GM12878 (cell line): ENCODE results near the gene DNAH1. TPM values are rescaled to one million over a fixed set of nuclear protein-coding genes. Genes with fewer than 3 reads are reported as not detected.

Experiments used
- ATAC-seq: fragments of 200-7000 bp; cut with Tn5 transposase; 3 replicates; pipeline ENCODE4 v1.9.1; 2020; ENCODE audit warnings: mild to moderate bottlenecking, moderate library complexity
- BruUV-seq: library from RNA; stranded (reverse); fragments of 400-500 nt; replicated peaks from 2 replicates; lab custom pipeline; 2021; lab: Mats Ljungman, UMichigan
- CTCF ChIA-PET: fragments of 300-600 bp; sonication (Branson Sonifier 250); formaldehyde crosslinking; extraction: SDS; loops from one replicate; lab custom pipeline; 2021; ENCODE audit warnings: inconsistent platforms; lab: Yijun Ruan, JAX
- POLR2A ChIA-PET: fragments of 350-600 bp; formaldehyde crosslinking; extraction: SDS; loops from one replicate; lab custom pipeline; 2021; ENCODE audit warnings: inconsistent platforms; lab: Charles Lee
- RAD21 ChIA-PET: fragments of 300-600 bp; sonication (Branson Sonifier 250); formaldehyde crosslinking; loops from one replicate; lab custom pipeline; 2023; ENCODE audit warnings: antibody characterized with exemption; ENCODE audit not compliant: unreplicated experiment; lab: Charles Lee
- SMC1A ChIA-PET: fragments of 300-600 bp; sonication (Branson Sonifier 250); formaldehyde crosslinking; loops from one replicate; lab custom pipeline; 2023; ENCODE audit not compliant: unreplicated experiment, uncharacterized antibody; lab: Charles Lee
- DNase-seq: peaks from one replicate; pipeline ENCODE4 v3.0.0-alpha.2; 2011; ENCODE audit warnings: low read depth, low spot score
- FAIRE-seq: peaks from 3 replicates; lab custom pipeline; 2011; peaks lifted over from hg19 to GRCh38; lab: Jason Lieb, UNC
- H2AFZ ChIP-seq: 2 replicates; pipeline ENCODE4 v1.6.0; 2011; ENCODE audit warnings: low read depth, low read length, control low read depth; ENCODE audit not compliant: control insufficient read depth
- H3K27ac ChIP-seq: 2 replicates; pipeline ENCODE4 v1.5.1; 2011; ENCODE audit warnings: control low read depth; ENCODE audit not compliant: control insufficient read depth, insufficient read depth
- H3K27me3 ChIP-seq, 2 experiments: replicated peaks in 1 of 2; 2 replicates each; pipeline versions ENCODE4 v1.6.0 to v1.6.1; 2011; ENCODE audit warnings: low read length in 1 of 2; ENCODE audit not compliant: control insufficient read depth in 2 of 2, insufficient read depth in 2 of 2
- H3K36me3 ChIP-seq, 2 experiments: 2 replicates each; pipeline ENCODE4 v1.5.1; 2011; ENCODE audit warnings: low read length in 1 of 2; ENCODE audit not compliant: control insufficient read depth in 2 of 2, insufficient read depth in 2 of 2
- H3K4me1 ChIP-seq: 2 replicates; pipeline ENCODE4 v1.6.1; 2011; ENCODE audit warnings: mild to moderate bottlenecking, low read length, moderate library complexity, mixed read lengths; ENCODE audit not compliant: control insufficient read depth, insufficient read depth
- H3K4me2 ChIP-seq: 2 replicates; pipeline ENCODE4 v1.6.0; 2011; ENCODE audit warnings: control low read depth; ENCODE audit not compliant: control insufficient read depth, insufficient read depth
- H3K4me3 ChIP-seq: fragments of 200-600 bp; sonication (generic); 2 replicates; pipeline ENCODE4 v1.5.1; 2016
- H3K79me2 ChIP-seq: 2 replicates; pipeline ENCODE4 v1.6.0; 2011; ENCODE audit warnings: low read length; ENCODE audit not compliant: control insufficient read depth, insufficient read depth
- H3K9ac ChIP-seq: 2 replicates; pipeline ENCODE4 v1.8.0; 2011; ENCODE audit warnings: low read length, control low read depth, mixed read lengths; ENCODE audit not compliant: control insufficient read depth, insufficient read depth
- H3K9me3 ChIP-seq: replicated peaks from 3 replicates; pipeline ENCODE4 v1.5.1; 2011; ENCODE audit warnings: mild to moderate bottlenecking, low read length; ENCODE audit not compliant: control insufficient read depth, insufficient read depth
- H4K20me1 ChIP-seq: 2 replicates; pipeline ENCODE4 v1.6.0; 2011; ENCODE audit not compliant: control insufficient read depth, insufficient read depth
- RBBP5 ChIP-seq: fragments of 200-600 bp; sonication (generic); conservative IDR thresholded peaks from 2 replicates; pipeline ENCODE4 v1.6.1; 2016
- RELB ChIP-seq: fragments of 450-650 bp; IDR thresholded peaks from 2 replicates; pipeline ENCODE4 v1.6.1; 2017; ENCODE audit warnings: low read depth, mild to moderate bottlenecking, moderate library complexity
- SMAD1 ChIP-seq: fragments of 450-650 bp; IDR thresholded peaks from 2 replicates; pipeline ENCODE4 v1.6.1; 2018; ENCODE audit warnings: mild to moderate bottlenecking, low read depth; ENCODE audit not compliant: partially characterized antibody
- SRF ChIP-seq, 2 experiments: IDR thresholded peaks; 2 replicates each; pipeline ENCODE4 v1.6.1; 2011; ENCODE audit warnings: low read depth in 2 of 2, low read length in 2 of 2, mild to moderate bottlenecking in 1 of 2, moderate library complexity in 1 of 2
- ZNF687 ChIP-seq: fragments of 450-650 bp; IDR thresholded peaks from 2 replicates; pipeline ENCODE4 v1.6.1; 2017; ENCODE audit warnings: mild to moderate bottlenecking, moderate library complexity
- WGBS: methylation state at CpG from one replicate; pipeline ENCODE4 v1.1.6; 2016; ENCODE audit warnings: low lambda C conversion rate; ENCODE audit not compliant: insufficient replicate concordance, insufficient coverage; ENCODE audit errors: missing lambda C conversion rate; 5-methylcytosine and 5-hydroxymethylcytosine counted together
- in situ Hi-C: fragments of 300-500 bp; cut with MboI; formaldehyde crosslinking; loops from 9 replicates; pipeline ENCODE4 v1.14.3; 2018; ENCODE audit warnings: mixed read lengths
- intact Hi-C: fragments of 100-400 bp; cut with micrococcal nuclease; formaldehyde crosslinking; loops from one replicate; pipeline ENCODE4 v1.14.2; 2022; ENCODE audit not compliant: unreplicated experiment
- polyA plus RNA-seq, 11 experiments: library from polyadenylated mRNA; depleted of rRNA in 4 of 11; unstranded in 6 of 11; stranded (reverse) in 5 of 11; fragments of >200 nt; fragmentation: Nextera tagmentation in 4 of 11; fragmentation: Illumina TruSeq in 1 of 11; extraction: Ambion mirVana in 4 of 11; extraction: Trizol in 1 of 11; gene quantifications; 1 replicate in 1 of 11; 2 replicates in 10 of 11; pipeline versions ENCODE4 v1.2.1 to v1.2.3, GENCODE V29; 2011 to 2016; ENCODE audit warnings: inconsistent platforms in 2 of 11, missing spikeins in 2 of 11, low read depth in 1 of 11
- total RNA-seq, 4 experiments: library from RNA; depleted of rRNA in 3 of 4; stranded (reverse); fragments of >200 nt in 3 of 4; fragmentation: Illumina TruSeq in 1 of 4; extraction: Trizol in 1 of 4; gene quantifications; 2 replicates each; pipeline versions ENCODE4 v1.2.1 to v1.2.3, GENCODE V29; 2013 to 2021
- TF ChIP-seq, protein P1 (sequence below): fragments of 450-650 bp; conservative IDR thresholded peaks from 2 replicates; pipeline ENCODE4 v1.6.1; 2017; ENCODE audit warnings: mild to moderate bottlenecking, moderate library complexity

DNAH1 gene
- total and polyA plus RNA-seq, 10 of the 15 experiments (the other 5 are each of a cell fraction or from before 2014, with no cell fraction given), result 0.31 to 5.8 (median 2.7) TPM

DNA sequence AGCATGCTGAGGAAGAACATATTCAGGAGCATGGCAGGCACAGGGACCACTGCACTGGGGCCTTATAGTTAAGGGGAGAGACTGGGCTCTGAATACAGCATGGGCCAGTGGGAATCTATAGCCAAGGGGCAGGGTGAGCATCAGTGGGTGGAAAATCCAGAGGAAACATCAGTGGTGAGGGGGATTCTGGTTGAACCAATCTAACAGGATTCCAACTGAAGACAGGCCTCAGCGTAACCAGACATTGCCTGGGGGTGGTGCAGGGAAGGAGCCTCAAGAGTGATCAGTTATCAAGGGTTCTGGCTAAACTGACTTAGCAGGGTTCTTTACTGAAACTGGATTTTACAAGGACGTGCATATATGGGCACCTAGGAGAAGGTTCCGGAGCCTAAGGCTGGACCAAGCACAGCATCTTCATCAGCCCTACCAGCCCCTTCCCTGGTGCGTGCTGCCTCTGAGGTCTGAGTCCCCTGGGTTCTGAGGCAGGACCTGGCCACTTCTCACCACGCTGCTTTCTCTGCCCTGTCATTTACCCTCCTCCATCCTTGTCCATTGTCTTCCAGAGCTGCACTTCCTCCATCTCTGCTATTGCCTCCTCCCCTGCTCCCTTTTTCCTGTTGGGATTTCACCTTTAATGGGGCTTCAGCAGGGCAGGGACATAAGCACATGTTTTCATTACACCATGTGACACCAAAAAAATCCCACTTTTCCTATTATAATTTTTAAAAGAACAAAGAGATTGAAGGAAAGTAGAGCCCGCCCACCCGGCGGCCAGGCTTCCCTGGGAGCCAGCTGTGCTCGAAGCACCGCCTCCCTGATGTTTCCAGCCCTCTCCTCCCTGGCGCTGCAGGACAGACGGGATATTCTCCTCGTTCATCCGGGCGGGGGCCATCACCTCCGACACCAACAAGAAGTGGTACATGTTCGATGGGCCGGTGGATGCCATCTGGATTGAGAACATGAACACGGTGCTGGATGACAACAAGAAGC lies 52.1 kb downstream of the DNAH1 start (continued):
- no peak for TF ChIP-seq SMAD1

DNA sequence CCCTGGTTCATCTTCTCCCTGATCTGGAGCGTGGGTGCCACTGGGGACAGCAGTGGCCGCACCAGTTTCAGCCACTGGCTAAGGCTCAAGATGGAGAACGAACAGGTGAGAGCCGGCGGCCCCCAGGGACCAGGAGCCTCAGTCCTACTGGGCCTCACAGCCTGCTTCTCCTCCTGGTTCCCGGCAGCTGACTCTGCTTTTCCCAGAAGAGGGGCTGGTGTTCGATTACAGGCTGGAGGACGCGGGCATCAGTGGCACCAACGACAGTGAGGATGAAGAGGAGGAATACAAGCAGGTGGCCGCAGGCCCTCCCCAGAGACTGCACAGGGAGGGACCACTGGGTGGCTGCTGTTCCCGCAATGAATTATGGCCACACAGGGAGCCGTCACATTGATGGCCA lies 54.4 kb downstream of the DNAH1 start:
- ATAC-seq (no peak), FAIRE-seq (no peak), DNase-seq (no peak)
- Histone ChIP-seq H3K9me3 (no peaks in the 10 kb centered on the region), H3K9ac (no peak overlapping the region), H4K20me1 (no peaks in the 10 kb centered on the region), H3K36me3 (no peaks in the 10 kb centered on the region; a peak in 1 of 4 replicates), H3K4me2 (no peak overlapping the region), H3K27me3 (no peaks in the 10 kb centered on the region), H3K4me1 (peaks cover 13% of the 10 kb centered on the region), H3K4me3 (no peak overlapping the region), H3K79me2 (no peaks in the 10 kb centered on the region), H2AFZ (no peak overlapping the region), H3K27ac (no peak overlapping the region)
- ChIA-PET POLR2A (interaction anchor here (0.9 kb wide), 1 partner anchor 10 kb away, joined by 3 read pairs; no protein-coding TSS in a partner anchor), SMC1A (no interaction called here), CTCF (interaction anchor here (2.2 kb wide), 1 partner anchor 15 kb away, joined by 7 read pairs; no protein-coding TSS in a partner anchor), RAD21 (no interaction called here)
- WGBS, result 95% methylated on average over 13 of the region's 13 CpGs
- intact Hi-C loops (no loop called here), in situ Hi-C loops (no loop called here)
- TF ChIP-seq, protein P1, sequence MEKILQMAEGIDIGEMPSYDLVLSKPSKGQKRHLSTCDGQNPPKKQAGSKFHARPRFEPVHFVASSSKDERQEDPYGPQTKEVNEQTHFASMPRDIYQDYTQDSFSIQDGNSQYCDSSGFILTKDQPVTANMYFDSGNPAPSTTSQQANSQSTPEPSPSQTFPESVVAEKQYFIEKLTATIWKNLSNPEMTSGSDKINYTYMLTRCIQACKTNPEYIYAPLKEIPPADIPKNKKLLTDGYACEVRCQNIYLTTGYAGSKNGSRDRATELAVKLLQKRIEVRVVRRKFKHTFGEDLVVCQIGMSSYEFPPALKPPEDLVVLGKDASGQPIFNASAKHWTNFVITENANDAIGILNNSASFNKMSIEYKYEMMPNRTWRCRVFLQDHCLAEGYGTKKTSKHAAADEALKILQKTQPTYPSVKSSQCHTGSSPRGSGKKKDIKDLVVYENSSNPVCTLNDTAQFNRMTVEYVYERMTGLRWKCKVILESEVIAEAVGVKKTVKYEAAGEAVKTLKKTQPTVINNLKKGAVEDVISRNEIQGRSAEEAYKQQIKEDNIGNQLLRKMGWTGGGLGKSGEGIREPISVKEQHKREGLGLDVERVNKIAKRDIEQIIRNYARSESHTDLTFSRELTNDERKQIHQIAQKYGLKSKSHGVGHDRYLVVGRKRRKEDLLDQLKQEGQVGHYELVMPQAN, result no peak
- TF ChIP-seq SRF (IDR thresholded peaks at IDR 0.05; ENCODE audit: low read depth in 2 of 2, low read length in 2 of 2), result no peak
- TF ChIP-seq RELB, result no peak
- no peak for TF ChIP-seq ZNF687
- TF ChIP-seq RBBP5, result no peak
- BruUV-seq, result no TSS peak
